H9 (cell line): ENCODE results near the gene ITIH5. TPM values are rescaled to one million over a fixed set of nuclear protein-coding genes. Genes with fewer than 3 reads are reported as not detected.

Experiments used
- DNase-seq: peaks from one replicate; pipeline ENCODE4 v3.0.0-alpha.2; 2017
- H2AFZ ChIP-seq: one replicate; pipeline ENCODE4 v1.6.1; 2013; ENCODE audit warnings: mild to moderate bottlenecking, low read length, control low read depth, moderate library complexity
- H2AK5ac ChIP-seq: 2 replicates; pipeline ENCODE4 v1.6.1; 2013; ENCODE audit warnings: low read length, control low read depth, mixed read lengths; ENCODE audit not compliant: insufficient read length
- H2BK120ac ChIP-seq: one replicate; pipeline ENCODE4 v1.6.1; 2013; ENCODE audit warnings: low read depth, mild to moderate bottlenecking, low read length, control low read depth, inconsistent platforms; ENCODE audit not compliant: poor library complexity, severe bottlenecking
- H2BK12ac ChIP-seq: 2 replicates; pipeline ENCODE4 v1.6.1; 2013; ENCODE audit warnings: low read length, control low read depth, mixed read lengths, low read depth; ENCODE audit not compliant: insufficient read length
- H2BK15ac ChIP-seq: 2 replicates; pipeline ENCODE4 v1.6.1; 2013; ENCODE audit warnings: low read depth, low read length, control low read depth
- H2BK20ac ChIP-seq: one replicate; pipeline ENCODE4 v1.6.1; 2013; ENCODE audit warnings: low read depth, mild to moderate bottlenecking, low read length, control low read depth, inconsistent platforms; ENCODE audit not compliant: poor library complexity, severe bottlenecking
- H2BK5ac ChIP-seq: 2 replicates; pipeline ENCODE4 v1.6.1; 2013; ENCODE audit warnings: low read length, control low read depth, mixed read lengths; ENCODE audit not compliant: insufficient read length
- H3K14ac ChIP-seq: 2 replicates; pipeline ENCODE4 v1.6.1; 2013; ENCODE audit warnings: low read length, control low read depth; ENCODE audit not compliant: insufficient read depth
- H3K18ac ChIP-seq: 2 replicates; pipeline ENCODE4 v1.6.1; 2013; ENCODE audit warnings: low read depth, mild to moderate bottlenecking, mixed read lengths, low read length, control low read depth; ENCODE audit not compliant: insufficient read length
- H3K23ac ChIP-seq: 2 replicates; pipeline ENCODE4 v1.6.1; 2013; ENCODE audit warnings: low read length, control low read depth, mixed read lengths, low read depth; ENCODE audit not compliant: insufficient read length
- H3K23me2 ChIP-seq: 2 replicates; pipeline ENCODE4 v1.6.1; 2013; ENCODE audit warnings: low read depth, mild to moderate bottlenecking, mixed read lengths, low read length, control low read depth; ENCODE audit not compliant: insufficient read length, poor library complexity, severe bottlenecking
- H3K27ac ChIP-seq: 2 replicates; pipeline ENCODE4 v1.5.1; 2013; ENCODE audit warnings: low read length, control low read depth, mixed read lengths, low read depth; ENCODE audit not compliant: insufficient read length
- H3K27me3 ChIP-seq: 2 replicates; pipeline ENCODE4 v1.6.1; 2013; ENCODE audit warnings: low read length, control low read depth, inconsistent platforms; ENCODE audit not compliant: insufficient read depth
- H3K4ac ChIP-seq: 2 replicates; pipeline ENCODE4 v1.6.1; 2013; ENCODE audit warnings: low read depth, mild to moderate bottlenecking, control low read depth, inconsistent platforms, low read length, moderate library complexity
- H3K4me1 ChIP-seq: 2 replicates; pipeline ENCODE4 v1.6.1; 2013; ENCODE audit warnings: low read length, control low read depth, inconsistent platforms; ENCODE audit not compliant: insufficient read depth
- H3K4me2 ChIP-seq: 2 replicates; pipeline ENCODE4 v1.6.1; 2013; ENCODE audit warnings: low read length, control low read depth, mixed read lengths; ENCODE audit not compliant: insufficient read length, insufficient read depth
- H3K56ac ChIP-seq: 2 replicates; pipeline ENCODE4 v1.6.1; 2013; ENCODE audit warnings: low read depth, mild to moderate bottlenecking, mixed read lengths, low read length, control low read depth; ENCODE audit not compliant: insufficient read length
- H3K79me1 ChIP-seq: 2 replicates; pipeline ENCODE4 v1.6.1; 2013; ENCODE audit warnings: low read depth, mild to moderate bottlenecking, moderate library complexity, low read length, control low read depth, inconsistent platforms; ENCODE audit not compliant: insufficient read depth, poor library complexity, severe bottlenecking
- H3K79me2 ChIP-seq: 2 replicates; pipeline ENCODE4 v1.6.1; 2013; ENCODE audit warnings: low read length, control low read depth, inconsistent platforms; ENCODE audit not compliant: insufficient read depth
- H3K9ac ChIP-seq: 2 replicates; pipeline ENCODE4 v1.6.1; 2013; ENCODE audit warnings: low read length, control low read depth, mixed read lengths; ENCODE audit not compliant: insufficient read length; ENCODE audit errors: extremely low read depth
- H3K9me3 ChIP-seq: one replicate; pipeline ENCODE4 v1.6.1; 2013; ENCODE audit warnings: low read depth, low read length, inconsistent platforms; ENCODE audit not compliant: control insufficient read depth
- H3T11ph ChIP-seq: one replicate; pipeline ENCODE4 v1.6.1; 2013; ENCODE audit warnings: mild to moderate bottlenecking, low read length, control low read depth, inconsistent platforms
- H4K20me1 ChIP-seq: one replicate; pipeline ENCODE4 v1.6.1; 2013; ENCODE audit not compliant: control insufficient read depth, insufficient read length, insufficient read depth
- H4K5ac ChIP-seq: 2 replicates; pipeline ENCODE4 v1.6.1; 2013; ENCODE audit warnings: low read depth, mild to moderate bottlenecking, mixed read lengths, low read length, control low read depth; ENCODE audit not compliant: insufficient read length
- H4K8ac ChIP-seq: replicated peaks from 2 replicates; pipeline ENCODE4 v1.6.1; 2013; ENCODE audit warnings: low read length, control low read depth, mixed read lengths, low read depth; ENCODE audit not compliant: insufficient read length
- H4K91ac ChIP-seq: 2 replicates; pipeline ENCODE4 v1.6.1; 2013; ENCODE audit warnings: low read depth, mild to moderate bottlenecking, moderate library complexity, mixed read lengths, low read length, control low read depth; ENCODE audit not compliant: insufficient read length
- H3K27ac Mint-ChIP-seq, 3 experiments: 2 replicates in 2 of 3; 3 replicates in 1 of 3; pipeline ENCODE4 v1.8.0; 2020 to 2021; ENCODE audit warnings: mixed read lengths in 3 of 3, mild to moderate bottlenecking in 1 of 3, moderate library complexity in 1 of 3
- H3K27me3 Mint-ChIP-seq: 2 replicates; pipeline ENCODE4 v1.8.0; 2021; ENCODE audit warnings: low read depth, mild to moderate bottlenecking, moderate library complexity, mixed read lengths
- H3K36me3 Mint-ChIP-seq, 3 experiments: 2 replicates in 2 of 3; 3 replicates in 1 of 3; pipeline ENCODE4 v1.8.0; 2020 to 2021; ENCODE audit warnings: low read depth in 3 of 3, mixed read lengths in 3 of 3; ENCODE audit not compliant: insufficient read depth in 1 of 3
- H3K4me1 Mint-ChIP-seq, 2 experiments: 2 replicates each; pipeline ENCODE4 v1.8.0; 2020; ENCODE audit warnings: mixed read lengths in 2 of 2
- H3K4me3 Mint-ChIP-seq, 2 experiments: 2 replicates in 1 of 2; 3 replicates in 1 of 2; pipeline ENCODE4 v1.8.0; 2020 to 2021; ENCODE audit warnings: mild to moderate bottlenecking in 2 of 2, mixed read lengths in 2 of 2, moderate library complexity in 1 of 2
- H3K9me3 Mint-ChIP-seq, 2 experiments: 2 replicates in 1 of 2; 3 replicates in 1 of 2; pipeline ENCODE4 v1.8.0; 2020; ENCODE audit warnings: mild to moderate bottlenecking in 2 of 2, mixed read lengths in 2 of 2, moderate library complexity in 1 of 2
- CTCF ChIP-seq: fragments of 200-600 bp; sonication (generic); conservative IDR thresholded peaks from 3 replicates; pipeline ENCODE4 v1.8.0; 2021; ENCODE audit warnings: antibody characterized with exemption, mild to moderate bottlenecking
- WGBS: extraction: QIAGEN DNeasy Blood & Tissue Kit; methylation state at CpG from one replicate; pipeline ENCODE4 v1.1.7; 2013; ENCODE audit warnings: missing lambda C conversion rate, low lambda C conversion rate, mixed read lengths; ENCODE audit not compliant: insufficient read length; ENCODE audit errors: extremely low coverage; 5-methylcytosine and 5-hydroxymethylcytosine counted together
- total RNA-seq: library from RNA; stranded (reverse); gene quantifications from 2 replicates; pipeline ENCODE4 v1.2.1, GENCODE V29; 2021

ITIH5 gene
- total RNA-seq, 1 experiment from 2014 or later, result 1.3 TPM

- no peaks in the 10 kb centered on the region for H3K23me2 ChIP-seq
- H4K91ac ChIP-seq, result no peak overlapping the region
- TF ChIP-seq CTCF, result no peak
- H3K27me3 ChIP-seq, result no peaks in the 10 kb centered on the region
- H3K23ac ChIP-seq, result no peak overlapping the region
- no peak overlapping the region for H3K4me2 ChIP-seq
- H4K20me1 ChIP-seq, result no peaks in the 10 kb centered on the region
- H3K56ac ChIP-seq, result no peak overlapping the region
- H4K8ac ChIP-seq, result no peak overlapping the region
- no peak overlapping the region for H2BK20ac ChIP-seq
- H2BK15ac ChIP-seq, result no peak overlapping the region
- H2BK120ac ChIP-seq, result no peak overlapping the region
- no peak overlapping the region; a peak in 1 of 7 replicates for H3K27ac Mint-ChIP-seq
- H3T11ph ChIP-seq, result no peak overlapping the region
- H3K4me3 Mint-ChIP-seq, result no peak overlapping the region
- no peak overlapping the region for H3K18ac ChIP-seq
- H3K79me1 ChIP-seq, result no peaks in the 10 kb centered on the region
- H4K5ac ChIP-seq, result no peak overlapping the region
- no peak overlapping the region for H3K9ac ChIP-seq
- H2BK12ac ChIP-seq, result no peak overlapping the region
- DNase-seq, result no peak
- H3K9me3 Mint-ChIP-seq, result no peaks in the 10 kb centered on the region
- H2BK5ac ChIP-seq, result no peak overlapping the region
- no peak overlapping the region for H3K14ac ChIP-seq
- no peak overlapping the region for H3K27ac ChIP-seq
- no peaks in the 10 kb centered on the region for H3K9me3 ChIP-seq
- peaks cover 2% of the 10 kb centered on the region; the same call in 1 of the 2 replicates for H3K27me3 Mint-ChIP-seq
- H2AK5ac ChIP-seq, result no peak overlapping the region
- no CpG with 5 or more reads among the region's 6 CpGs for WGBS
- no peaks in the 10 kb centered on the region for H3K36me3 Mint-ChIP-seq
- no peaks in the 10 kb centered on the region for H3K79me2 ChIP-seq
- H3K4me1 ChIP-seq, result no peaks in the 10 kb centered on the region
- H3K4ac ChIP-seq, result no peak overlapping the region
- H2AFZ ChIP-seq, result no peak overlapping the region
- H3K4me1 Mint-ChIP-seq, result no peaks in the 10 kb centered on the region; a peak in 1 of 4 replicates
Observed at GRCh38 chr10:7587865-7588188, 78.9 kb downstream of the ITIH5 start.
